ENCODE results near the gene THSD1. TPM values are rescaled to one million over a fixed set of nuclear protein-coding genes. Genes with fewer than 3 reads are reported as not detected.
A peak's percentile ranks its signal among the peaks of the same experiment; 100 is the strongest.
"Not testable (repeated sequence)": the region's sequence is repeated elsewhere in the genome, so short reads cannot be mapped to it uniquely, and the experiment has no call there.

Gene THSD1
- total RNA-seq, 2 experiments from 2014 or later: 0.23 to 0.28 TPM

GRCh38 chr13:52337828-52338455, 68.0 kb downstream of the THSD1 start:
- CTCF ChIA-PET; H3K9me3 Mint-ChIP-seq; H3K4me3 Mint-ChIP-seq; H3K36me3 Mint-ChIP-seq (ENCODE audit: low read depth); H3K27me3 Mint-ChIP-seq: not testable (repeated sequence)
- Mint-ChIP-seq H3K4me1 (peaks cover 12% of the 10 kb centered on the region), H3K27ac (peak overlapping the region; percentile 38)
- peak; percentile 29 for DNase-seq
- POLR2A ChIA-PET: interaction anchor here (0.6 to 0.8 kb wide), 2 partner anchors 11 to 15 kb away, joined by 3 to 5 read pairs; no protein-coding TSS in a partner anchor

- CTCF ChIA-PET; DNase-seq; H3K36me3 Mint-ChIP-seq (ENCODE audit: low read depth): not testable (repeated sequence)
These were observed 71.9 kb downstream of the THSD1 start for GRCh38 chr13:52334107-52334506.

GRCh38 chr13:52331844-52332243, 74.1 kb downstream of the THSD1 start:
- H3K4me3 Mint-ChIP-seq; CTCF ChIA-PET; H3K27me3 Mint-ChIP-seq; H3K36me3 Mint-ChIP-seq (ENCODE audit: low read depth); POLR2A ChIA-PET; DNase-seq; H3K27ac Mint-ChIP-seq; H3K9me3 Mint-ChIP-seq; H3K4me1 Mint-ChIP-seq: not testable (repeated sequence)

More at GRCh38 chr13:52334107-52334506, 71.9 kb downstream of the THSD1 start:
- H3K27ac Mint-ChIP-seq, H3K9me3 Mint-ChIP-seq, H3K27me3 Mint-ChIP-seq, POLR2A ChIA-PET, H3K4me3 Mint-ChIP-seq: not testable (repeated sequence)
- peaks cover 12% of the 10 kb centered on the region for H3K4me1 Mint-ChIP-seq

Other genes starting within 250 kb of the THSD1 start
- 10 to 100 TPM in 1 of 2 experiments, 1 to 10 TPM in 1; 8.1 to 12.9 TPM for gene NEK3, start 246.6 kb downstream of the THSD1 start, total RNA-seq
- 10 to 100 TPM; 41.8 to 43.4 TPM for gene VPS36, start 44.5 kb upstream of the THSD1 start, total RNA-seq
- 10 to 100 TPM; 81.8 to 83.7 TPM for gene CKAP2, start 49.3 kb upstream of the THSD1 start, total RNA-seq
- gene HNRNPA1L2, start 236.3 kb upstream of the THSD1 start, total RNA-seq: 1 to 10 TPM; 8.9 to 9.3 TPM
- gene SUGT1, start 246.7 kb upstream of the THSD1 start, total RNA-seq: 10 to 100 TPM; 50.1 to 51.7 TPM

Data from activated CD4-positive, alpha-beta memory T cell treated with anti-CD3 and anti-CD28 coated beads, Interleukin-2, amount 10 ng/mL, durations not matched to agents 7 days and 5 days (primary cell).